Stimulated activated CD8-positive, alpha-beta memory T cell treated with anti-CD3 and anti-CD28 coated beads, Interleukin-15, amount 100 ng/mL, for 4 hours (primary cell): ENCODE data around the gene MATR3.
A peak's percentile ranks its signal among the peaks of the same experiment; 100 is the strongest.
"Not testable (repeated sequence)": the region's sequence is repeated elsewhere in the genome, so short reads cannot be mapped to it uniquely, and the experiment has no call there.

ENCODE experiments used
- DNase-seq, 2 donors: peaks; one replicate each; pipeline ENCODE4 v3.0.0-alpha.2; 2020; ENCODE audit warnings: low read depth in 2 of 2

The MATR3 gene

DNA sequence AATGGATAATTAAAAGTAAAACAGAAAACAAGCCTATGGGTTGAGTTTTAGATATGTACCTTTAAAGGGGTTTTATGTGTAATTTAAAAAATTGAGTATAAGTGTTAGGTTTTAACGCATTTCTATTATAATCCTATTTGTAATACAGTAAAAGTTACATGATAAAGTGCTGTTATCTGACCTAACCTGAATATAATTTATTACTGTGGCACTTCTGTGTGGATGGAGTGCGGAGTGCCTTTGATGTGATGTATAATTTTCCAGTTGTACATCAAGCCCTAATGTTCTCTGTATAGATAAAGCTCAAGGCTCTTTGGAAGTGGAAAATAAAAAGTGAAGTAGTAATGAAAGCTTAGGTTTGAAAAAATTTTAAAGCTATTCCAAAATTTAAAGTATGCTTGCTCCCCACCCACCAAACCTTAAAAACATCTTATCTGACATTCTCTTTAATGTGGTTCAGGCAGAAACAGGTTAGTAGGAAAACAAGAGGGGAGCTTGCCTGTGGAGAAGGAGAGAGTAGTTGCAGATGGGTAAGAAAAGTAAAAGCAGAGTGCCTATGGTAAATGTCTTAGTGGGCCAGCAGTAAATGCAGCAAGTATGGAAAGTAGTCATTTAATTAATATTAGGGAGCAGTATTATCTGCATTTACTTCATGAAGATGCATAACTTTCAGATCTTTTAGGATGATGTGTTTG is 4.0 kb downstream of the MATR3 start:
- no peak for DNase-seq

DNA sequence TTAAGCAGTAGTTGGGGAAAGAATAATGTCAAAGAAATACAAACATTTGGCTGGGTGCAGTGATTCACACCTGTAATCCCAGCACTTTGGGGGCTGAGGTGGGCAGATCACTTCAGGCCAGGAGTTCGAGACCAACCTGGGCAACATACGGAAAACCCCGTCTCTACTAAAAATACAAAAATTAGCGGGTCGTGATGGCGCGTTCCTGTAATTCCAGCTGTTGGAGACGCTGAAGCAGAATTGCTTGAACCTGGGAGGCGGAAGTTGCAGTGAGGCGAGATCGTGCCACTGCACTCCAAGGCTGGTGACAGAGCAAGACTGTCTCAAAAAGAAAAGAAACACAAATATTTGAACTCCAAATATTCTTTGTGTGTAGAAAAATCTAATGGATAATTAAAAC is 4.7 kb downstream of the MATR3 start:
- no peak for DNase-seq

DNA sequence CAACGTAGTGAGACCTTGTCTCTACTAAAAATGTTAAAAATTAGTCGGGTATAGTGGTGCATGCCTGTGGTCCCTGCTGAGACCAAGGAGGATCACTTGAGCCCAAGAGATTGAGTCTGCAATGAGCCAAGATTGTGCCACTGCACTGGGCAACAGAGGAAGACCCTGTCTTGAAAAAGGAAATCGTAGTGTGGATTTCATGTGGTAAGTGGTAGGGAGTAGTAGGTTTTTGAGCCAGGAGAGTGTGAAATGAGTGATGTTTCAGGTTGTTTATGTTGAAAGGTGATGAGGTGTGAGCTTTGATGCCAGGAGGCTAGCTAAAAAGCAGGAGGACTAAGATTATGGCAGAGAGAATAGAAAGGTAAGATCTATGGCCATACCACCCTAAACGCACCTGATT is 5.9 kb downstream of the MATR3 start:
- no peak for DNase-seq

DNA sequence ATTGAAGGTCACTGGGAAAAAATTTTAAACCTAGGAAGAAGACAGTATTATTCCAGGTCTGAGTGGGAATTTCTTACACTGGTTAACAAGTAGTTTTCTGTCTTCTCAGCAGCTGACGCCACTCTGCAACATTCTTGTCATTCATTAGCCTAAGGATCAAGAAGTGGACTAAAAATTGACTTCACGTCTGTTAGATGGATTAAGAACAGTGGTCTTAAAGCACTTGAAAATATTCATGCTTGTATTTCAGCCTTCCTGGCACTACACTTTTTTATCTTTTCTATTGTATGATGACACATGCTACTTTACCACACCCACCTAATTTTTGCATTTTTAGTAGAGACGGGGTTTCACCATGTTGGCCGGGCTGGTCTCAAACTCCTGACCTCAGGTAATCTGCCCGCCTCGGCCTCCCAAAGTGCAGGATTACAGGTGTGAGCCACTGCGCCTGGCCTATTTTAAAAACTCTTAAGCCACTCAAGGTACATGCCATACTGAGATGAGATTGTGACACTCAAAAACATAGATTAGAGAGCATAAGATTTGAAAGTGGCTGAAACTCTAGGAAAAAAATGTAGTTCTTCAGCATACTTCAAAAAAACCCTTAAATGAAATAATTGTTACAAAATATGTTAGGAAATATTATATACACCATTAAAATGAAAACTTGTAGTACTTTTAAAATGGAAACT is 8.4 kb downstream of the MATR3 start:
- DNase-seq: no peak

DNA sequence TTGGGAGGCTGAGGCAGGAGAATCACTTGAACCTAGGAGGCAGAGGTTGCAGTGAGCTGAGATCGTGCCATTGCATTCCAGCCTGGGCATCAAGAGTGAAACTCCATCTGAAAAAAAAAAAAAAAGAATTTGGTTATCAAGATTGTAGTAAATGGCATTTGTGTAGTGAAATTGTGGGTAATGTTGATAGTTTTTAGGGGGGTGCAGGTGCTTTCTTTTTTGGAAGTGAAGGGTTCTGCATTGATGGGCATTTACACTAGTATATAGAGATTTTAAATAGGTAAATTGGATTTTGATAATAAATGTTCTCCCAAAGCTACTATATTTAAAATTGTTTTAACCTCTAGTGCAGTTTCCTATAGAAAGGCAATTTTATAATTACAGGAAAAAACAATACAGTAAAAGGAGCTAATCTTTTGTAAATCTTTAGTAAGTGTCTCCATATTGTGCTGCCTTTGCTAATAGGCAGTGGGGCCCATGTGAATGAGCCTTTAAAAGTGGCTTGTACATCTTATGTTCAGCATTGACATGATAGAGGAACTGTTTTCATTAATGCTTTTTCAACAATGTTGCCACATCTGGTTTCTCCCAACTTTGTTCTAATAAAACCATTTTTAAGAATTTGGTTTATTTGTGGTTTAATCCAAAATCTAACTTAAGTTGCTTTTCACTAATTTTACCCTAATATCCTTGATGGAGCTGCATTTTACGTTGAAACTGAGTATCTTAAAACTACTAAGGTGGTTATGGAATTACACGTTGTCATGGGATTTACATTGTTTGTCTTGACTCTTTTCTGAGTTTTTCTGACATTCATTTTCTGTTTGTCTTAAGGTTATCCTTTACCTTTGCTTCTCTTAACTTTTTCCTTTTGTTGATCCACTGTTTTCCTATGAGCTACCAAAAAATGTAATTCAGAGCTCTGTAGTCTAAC is 11.1 kb downstream of the MATR3 start:
- no peak for DNase-seq

DNA sequence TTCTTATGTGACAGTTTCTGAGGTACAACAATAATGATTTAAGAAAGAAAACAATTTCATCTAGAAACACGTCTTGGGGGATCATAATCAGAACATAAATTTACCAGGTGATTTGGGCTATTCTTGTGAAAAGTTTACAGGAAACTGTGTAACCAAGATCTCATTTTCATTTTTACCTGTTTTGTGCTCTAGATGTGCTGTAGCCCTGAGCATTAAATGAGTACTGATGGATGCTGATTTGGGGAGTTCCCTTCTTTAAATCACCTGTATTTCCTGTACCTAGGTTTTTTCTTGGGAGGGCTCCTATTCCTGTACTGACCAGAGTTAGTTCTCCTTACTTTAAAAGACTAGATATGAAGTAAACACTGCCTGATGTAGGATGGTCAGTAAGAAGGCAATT is 12.7 kb downstream of the MATR3 start:
- no peak for DNase-seq

DNA sequence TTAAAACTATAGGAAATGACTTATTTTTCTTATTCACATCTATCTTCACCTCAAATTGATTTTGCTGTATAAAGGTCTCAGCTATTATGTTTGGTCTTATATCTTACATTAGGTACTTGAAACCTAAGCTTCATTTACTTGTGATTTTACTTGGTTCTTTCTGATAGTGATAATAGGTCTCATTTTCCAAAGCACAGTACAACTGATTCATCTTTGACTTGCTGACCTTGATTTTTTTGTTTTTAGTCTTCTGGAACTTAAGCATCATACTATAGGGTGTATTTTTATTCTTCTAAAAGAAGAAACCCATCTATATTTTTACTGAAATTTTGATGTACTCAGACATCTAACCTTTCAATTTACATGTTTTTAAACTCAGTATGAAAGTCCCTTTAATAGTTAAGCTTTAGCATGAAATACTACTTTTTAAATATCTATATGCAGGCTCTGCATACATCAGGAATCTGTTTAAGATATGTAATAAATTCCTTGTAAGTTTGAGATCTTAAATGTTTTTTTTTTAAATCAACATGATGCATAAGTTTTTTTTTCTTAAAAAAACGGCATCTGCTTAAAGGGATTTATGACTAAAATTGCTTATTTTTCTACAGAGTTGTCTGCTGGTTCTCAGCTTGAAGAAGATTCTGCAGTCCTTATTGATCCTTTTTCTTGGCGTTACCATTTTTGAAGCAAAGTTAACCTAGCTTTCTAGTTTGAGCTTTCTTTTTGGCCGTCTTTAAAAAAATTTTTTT is 13.3 kb downstream of the MATR3 start:
- no peak for DNase-seq

DNA sequence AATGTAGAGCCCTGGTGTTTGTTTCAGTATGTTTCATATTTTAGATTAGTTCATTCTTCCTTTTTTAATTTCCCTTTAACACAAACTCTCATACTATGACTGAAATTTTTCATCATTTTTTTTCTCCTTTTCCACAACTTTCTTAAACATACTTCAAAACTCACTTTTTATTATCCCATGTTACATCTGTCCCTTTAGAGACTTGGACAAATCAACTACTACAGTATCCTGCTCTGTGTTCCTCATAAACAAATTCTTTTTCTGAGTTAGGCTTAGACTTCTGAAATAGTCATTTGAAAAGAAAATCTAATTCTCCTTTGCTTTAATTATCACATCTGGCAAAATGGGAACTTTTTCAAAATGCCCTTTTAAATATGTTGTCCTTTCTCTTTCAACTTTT is 15.3 kb downstream of the MATR3 start:
- DNase-seq: no peak

DNA sequence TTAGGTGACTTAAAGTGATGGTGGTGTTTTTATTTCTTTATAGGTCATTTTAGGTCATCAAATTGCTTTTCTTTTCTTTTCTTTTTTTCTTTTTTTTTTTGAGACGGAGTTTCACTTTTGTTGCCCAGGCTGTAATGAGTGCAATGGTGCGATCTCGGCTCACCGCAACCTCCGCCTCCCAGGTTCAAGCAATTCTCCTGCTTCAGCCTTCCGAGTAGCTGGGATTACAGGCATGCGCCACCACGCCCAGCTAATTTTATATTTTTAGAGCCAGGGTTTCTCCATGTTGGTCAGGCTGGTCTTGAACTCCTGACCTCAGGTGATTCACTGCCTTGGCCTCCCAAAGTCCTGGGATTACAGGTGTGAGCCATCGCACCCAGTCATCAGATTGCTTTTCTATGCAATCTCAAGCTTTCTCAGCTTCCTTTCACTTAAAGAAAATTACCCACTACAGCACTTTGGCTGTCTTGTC is 17.2 kb downstream of the MATR3 start:
- not testable (repeated sequence) for DNase-seq

DNA sequence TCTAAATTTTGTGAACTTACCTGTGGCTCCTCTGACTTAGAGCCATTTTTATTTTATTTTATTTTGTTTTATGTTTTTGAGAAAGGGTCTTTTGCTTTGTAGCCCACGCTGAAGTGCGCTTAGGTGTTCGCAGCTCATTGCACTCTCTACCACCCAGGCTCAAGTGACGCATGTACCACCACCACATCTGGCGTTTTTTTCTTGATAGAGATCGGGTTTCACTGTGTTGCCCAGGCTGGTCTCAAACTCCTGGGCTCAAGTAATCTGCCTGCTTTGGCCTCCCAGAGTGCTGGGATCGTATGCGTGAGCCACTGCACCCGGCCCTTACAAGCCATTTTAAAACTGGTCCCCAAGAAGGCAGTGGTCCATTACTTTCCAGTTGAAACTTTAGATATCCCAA is 18.5 kb downstream of the MATR3 start:
- DNase-seq: no peak

DNA sequence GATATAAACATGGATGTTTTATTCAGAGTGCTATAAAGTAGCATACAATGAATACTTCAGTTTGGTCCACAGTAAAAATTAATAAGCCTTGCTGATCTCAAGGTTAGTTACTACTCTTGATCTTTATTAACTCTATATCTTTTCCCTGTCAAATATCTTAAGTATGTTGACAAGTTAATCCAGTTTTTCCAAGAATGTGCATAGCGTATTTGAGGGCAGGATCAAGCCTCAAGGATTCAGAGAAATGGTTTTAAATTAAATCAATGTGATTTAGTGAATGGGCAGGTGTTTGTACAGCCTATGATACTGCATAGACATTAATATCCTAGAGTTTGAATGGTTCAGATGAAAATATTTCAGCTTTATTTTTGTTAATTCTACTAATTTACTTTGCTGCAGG is 20.7 kb downstream of the MATR3 start:
- no peak for DNase-seq

DNA sequence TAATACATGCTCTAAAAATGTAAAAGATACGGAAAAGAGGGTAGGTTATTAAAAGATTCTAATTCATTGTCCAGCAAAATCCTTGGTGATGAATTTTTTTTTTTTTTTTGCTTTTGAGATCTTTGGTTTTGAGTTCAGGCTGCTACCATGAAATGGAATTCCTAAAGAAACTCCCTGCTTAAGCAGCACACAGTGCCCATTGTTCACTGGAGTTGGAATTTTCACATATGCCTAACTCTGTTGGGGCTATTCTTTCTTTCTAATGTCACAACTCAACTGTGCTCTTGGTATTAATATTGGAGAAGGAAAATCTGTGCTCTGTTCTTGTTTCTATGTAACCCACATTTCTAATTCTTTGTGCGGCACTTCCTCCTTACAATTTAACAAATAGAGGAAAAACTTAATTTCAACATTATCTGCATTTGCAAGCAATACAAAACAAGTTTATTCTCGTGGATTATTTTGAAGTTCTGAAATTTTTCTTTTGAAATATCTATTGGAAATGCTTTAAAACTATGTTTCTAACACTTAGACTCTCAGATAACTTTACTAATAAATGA is 21.6 kb downstream of the MATR3 start:
- no peak for DNase-seq

DNA sequence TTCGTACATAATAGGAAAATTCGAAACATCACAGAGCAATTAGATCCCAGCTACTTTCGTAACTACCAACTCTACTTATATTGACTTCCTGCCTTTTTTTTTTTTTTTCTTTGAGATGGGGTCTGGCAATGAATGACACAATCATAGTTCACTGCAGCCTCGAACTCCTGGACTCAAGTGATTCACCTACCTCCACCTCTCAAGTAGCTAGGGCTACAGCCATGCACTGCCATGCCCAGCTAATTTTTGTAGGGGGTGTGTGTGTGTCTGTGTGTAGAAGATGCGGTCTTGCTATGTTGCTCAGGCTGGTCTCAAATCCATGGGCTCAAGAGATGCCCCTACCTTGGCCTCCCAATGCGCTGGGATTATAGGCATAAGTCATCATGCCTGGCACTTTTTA is 42.3 kb downstream of the MATR3 start:
- no peak for DNase-seq

DNA sequence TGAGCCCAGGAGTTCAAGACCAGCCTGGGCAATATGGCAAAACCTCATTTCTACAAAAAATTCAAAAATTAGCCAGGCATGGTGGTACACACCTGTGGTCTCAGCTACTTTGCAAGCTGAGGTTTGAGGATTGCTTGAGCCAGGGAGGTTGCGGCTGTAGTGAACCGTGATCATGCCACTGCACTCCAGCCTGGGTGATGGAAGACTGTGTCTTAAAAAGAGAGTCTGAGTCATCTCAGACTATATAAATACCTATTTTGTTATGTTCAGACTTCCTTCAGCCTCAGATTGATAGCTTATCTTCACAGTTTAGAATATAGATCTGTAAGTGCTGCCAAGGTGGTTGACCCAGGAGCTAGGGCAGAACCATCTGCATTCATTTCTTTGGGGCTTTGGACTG is 46.5 kb downstream of the MATR3 start:
- DNase-seq: no peak

DNA sequence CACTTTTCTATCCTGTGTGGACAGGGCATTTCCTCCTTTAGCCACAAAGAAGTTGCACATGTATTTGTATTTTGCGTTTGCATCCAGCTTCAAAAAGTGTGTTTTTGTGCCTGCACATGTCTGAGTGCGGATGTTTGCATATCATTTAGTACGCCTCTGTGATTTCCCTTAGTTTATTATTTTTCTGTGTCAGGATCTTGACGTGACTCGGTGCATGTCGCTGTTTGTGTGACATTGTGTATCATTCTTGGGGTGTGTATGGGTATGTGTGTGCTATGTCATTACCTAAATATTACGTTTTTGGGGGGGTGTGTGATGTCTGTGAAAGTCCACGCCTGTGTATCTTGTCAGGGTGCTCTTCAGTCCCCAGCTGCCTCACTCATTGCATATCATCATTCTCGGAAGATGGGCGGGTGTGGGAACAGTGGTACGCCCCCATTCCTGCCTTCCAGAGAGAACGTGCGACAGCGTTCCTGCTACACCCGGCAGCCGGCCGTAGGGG is 47.7 kb downstream of the MATR3 start:
- no peak for DNase-seq

DNA sequence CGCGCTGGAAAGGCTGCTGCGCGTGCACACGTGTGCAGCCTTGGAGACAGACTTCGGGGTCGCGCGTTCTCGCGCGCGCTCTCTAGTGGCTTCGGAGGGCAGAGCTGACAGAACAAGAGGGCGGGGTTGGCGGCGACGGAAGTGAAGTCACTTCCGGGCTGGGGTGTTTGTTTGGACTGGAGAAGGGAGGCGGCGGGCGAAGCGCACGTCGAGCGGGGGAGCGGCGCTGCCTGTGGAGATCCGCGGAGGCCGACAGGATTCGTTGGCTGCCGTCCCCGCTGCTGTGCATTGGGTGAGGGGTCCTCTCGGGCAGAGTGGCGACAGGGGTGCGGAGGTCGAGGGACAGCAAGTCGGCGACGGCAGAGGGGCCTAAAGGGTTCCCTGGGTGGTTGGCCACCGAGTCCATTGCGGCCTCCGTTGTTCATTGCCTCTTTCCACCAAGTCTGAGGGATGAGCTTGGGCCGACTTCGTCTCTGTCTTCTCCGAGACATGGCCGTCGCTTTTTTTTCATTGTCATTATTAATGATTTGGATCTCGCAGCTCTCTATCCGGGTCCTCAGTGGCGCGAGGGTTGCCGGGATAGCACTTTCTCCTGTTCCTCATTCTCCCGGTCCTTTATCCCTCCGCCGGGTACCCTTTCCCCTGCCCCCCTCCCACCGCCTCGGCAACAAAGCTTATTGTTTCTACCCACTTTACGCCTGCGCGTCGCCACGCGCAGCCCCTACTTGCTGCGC is 48.3 kb downstream of the MATR3 start, which contains the start of gene PAIP2:
TSS of gene PAIP2 (plus strand) at position 166 of the 734 bp plus-strand sequence. CDS start 21,931 bp downstream, outside the sequence.
- DNase-seq: peak; percentile 93 to 94

DNA sequence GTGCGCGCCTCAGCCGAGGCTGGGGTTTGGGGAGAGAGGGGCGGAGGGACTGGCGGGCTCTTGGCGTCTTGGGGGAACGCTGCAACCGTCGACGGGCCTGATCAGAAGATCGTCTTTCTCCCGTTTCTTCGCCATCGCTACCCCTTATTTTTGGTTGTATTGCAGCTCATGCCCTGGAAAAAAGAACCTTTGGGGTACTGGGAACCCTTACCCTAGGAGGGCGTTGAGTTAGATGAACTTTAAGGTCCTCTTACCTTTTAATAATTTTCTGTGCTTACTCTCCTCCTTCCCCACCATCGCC is 48.8 kb downstream of the MATR3 start:
- peak in 1 of 2 donors; percentile 69 for DNase-seq

DNA sequence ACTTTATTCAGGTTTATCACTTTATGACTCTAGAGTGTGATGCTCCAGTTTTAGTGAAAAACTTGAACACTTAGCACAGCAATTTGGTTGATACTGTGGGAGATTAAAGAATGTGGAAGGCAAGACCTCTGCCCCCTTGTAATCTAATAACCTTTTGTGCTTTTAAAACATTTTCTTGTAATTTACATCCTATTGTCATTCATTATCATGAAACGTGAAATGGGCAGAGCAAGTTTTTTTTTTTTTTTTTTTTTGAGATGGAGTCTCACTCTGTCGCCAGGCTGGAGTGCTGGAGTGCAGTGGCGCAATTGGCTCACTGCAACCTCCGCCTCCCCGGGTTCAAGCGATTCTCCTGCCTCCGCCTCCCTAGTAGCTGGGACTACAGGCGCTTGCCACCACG is 49.9 kb downstream of the MATR3 start:
- no peak for DNase-seq

DNA sequence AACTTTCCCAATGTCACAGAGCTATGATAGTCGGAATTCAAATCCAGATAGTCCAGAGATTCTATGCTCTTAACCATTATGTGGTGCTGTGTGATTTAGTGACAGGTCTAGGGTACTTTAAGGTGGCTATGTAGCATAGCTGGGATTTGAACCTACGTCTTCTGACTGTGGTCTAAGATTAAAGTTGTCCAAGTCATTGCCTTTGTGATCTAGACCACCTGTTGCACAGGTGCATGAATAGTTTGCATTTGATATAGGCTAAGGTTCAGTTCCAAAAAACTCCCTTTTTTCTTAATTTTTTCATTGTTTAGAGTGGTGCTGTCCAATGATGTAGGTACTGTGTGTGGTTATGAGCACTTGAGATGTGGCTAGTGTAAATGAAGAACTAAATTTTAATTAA is 50.6 kb downstream of the MATR3 start:
- no peak for DNase-seq

DNA sequence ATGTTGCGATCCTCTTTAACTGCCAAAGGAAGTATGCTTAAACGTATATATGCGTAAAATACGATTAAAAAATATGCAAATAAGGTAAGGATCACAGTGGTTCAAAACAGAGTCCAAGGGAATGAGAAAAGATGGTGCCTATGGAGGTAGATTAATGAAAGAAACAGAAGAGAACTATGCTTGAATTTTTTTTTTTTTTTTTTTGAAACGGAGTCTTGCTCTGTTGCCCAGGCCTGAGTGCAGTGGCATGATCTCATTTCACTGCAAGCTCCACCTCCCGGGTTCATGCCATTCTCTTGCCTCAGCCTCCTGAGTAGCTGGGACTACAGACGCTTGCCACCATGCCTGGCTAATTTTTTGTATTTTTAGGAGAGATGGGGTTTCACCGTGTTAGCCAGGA is 51.9 kb downstream of the MATR3 start:
- not testable (repeated sequence) for DNase-seq

DNA sequence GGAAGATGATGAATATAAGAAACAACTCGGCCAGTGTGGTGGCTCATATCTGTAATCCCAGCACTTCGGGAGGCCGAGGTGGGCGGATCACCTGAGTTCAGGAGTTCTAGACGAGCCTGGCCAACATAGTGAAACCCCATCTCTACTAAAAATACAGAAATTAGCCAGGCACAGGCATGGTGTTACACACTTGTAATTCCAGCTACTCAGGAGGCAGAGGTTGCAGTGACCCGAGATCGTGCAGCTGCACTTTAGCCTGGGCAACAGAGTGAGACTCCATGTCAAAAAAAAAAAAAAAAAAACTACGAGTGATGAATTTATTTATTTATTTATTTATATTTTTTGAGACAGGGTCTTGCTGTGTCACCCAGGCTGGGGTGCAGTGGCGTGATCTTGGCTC is 54.3 kb downstream of the MATR3 start:
- not testable (repeated sequence) for DNase-seq
